HCT116 (cell line): Measurements from ENCODE around the gene RBPMS2.
"Not testable (repeated sequence)": the region's sequence is repeated elsewhere in the genome, so short reads cannot be mapped to it uniquely, and the experiment has no call there.

Source experiments
- CTCF ChIP-seq, 3 experiments: fragments of 200-600 bp in 1 of 3; sonication (generic) in 1 of 3; IDR thresholded peaks in 2 of 3; conservative IDR thresholded peaks in 1 of 3; 2 replicates each; pipeline ENCODE4 v1.5.1; 2012 to 2017; ENCODE audit warnings: low read depth in 2 of 3, low read length in 2 of 3, antibody characterized with exemption in 1 of 3, borderline replicate concordance in 1 of 3, control low read depth in 1 of 3, mild to moderate bottlenecking in 1 of 3, mixed read lengths in 1 of 3, mixed run types in 1 of 3, moderate library complexity in 1 of 3; ENCODE audit not compliant: insufficient read depth in 1 of 3
- MAX ChIP-seq: IDR thresholded peaks from 2 replicates; pipeline ENCODE4 v1.6.1; 2012
- RAD21 ChIP-seq: IDR thresholded peaks from 2 replicates; pipeline ENCODE4 v1.6.1; 2012; ENCODE audit warnings: low read depth, mild to moderate bottlenecking
- TCF7L2 ChIP-seq: IDR thresholded peaks from 2 replicates; pipeline ENCODE4 v1.7.0; 2011; ENCODE audit warnings: borderline replicate concordance, inconsistent platforms; ENCODE audit not compliant: insufficient read depth, insufficient read length; ENCODE audit errors: extremely low read depth
- YY1 ChIP-seq: IDR thresholded peaks from 2 replicates; pipeline ENCODE4 v1.6.1; 2011; ENCODE audit warnings: low read length, low read depth, moderate library complexity, mild to moderate bottlenecking; ENCODE audit not compliant: insufficient replicate concordance; ENCODE audit errors: extremely low read depth
- ZNF274 ChIP-seq: fragments of 200-500 bp; sonication (Bioruptor generic); IDR thresholded peaks from 2 replicates; pipeline ENCODE4 v1.6.1; 2014; ENCODE audit warnings: mild to moderate bottlenecking, low read depth, low read length, inconsistent platforms

- TF ChIP-seq CTCF (IDR thresholded peaks at IDR 0.05 in 2 of 3, conservative IDR thresholded peaks at IDR 0.05 in 1 of 3; ENCODE audit: borderline replicate concordance in 1 of 3, insufficient read depth in 1 of 3, low read depth in 2 of 3, low read length in 2 of 3); MAX; YY1; RAD21; ZNF274; TCF7L2: not testable (repeated sequence)
Measured at GRCh38 chr15:64795921-64796320, 20.5 kb upstream of the RBPMS2 start.
